ENCODE measurements around the gene IRF2BP2. TPM values are rescaled to one million over a fixed set of nuclear protein-coding genes. Genes with fewer than 3 reads are reported as not detected.

The IRF2BP2 gene
- total RNA-seq, 1 donor from 2014 or later: 126 TPM

DNA sequence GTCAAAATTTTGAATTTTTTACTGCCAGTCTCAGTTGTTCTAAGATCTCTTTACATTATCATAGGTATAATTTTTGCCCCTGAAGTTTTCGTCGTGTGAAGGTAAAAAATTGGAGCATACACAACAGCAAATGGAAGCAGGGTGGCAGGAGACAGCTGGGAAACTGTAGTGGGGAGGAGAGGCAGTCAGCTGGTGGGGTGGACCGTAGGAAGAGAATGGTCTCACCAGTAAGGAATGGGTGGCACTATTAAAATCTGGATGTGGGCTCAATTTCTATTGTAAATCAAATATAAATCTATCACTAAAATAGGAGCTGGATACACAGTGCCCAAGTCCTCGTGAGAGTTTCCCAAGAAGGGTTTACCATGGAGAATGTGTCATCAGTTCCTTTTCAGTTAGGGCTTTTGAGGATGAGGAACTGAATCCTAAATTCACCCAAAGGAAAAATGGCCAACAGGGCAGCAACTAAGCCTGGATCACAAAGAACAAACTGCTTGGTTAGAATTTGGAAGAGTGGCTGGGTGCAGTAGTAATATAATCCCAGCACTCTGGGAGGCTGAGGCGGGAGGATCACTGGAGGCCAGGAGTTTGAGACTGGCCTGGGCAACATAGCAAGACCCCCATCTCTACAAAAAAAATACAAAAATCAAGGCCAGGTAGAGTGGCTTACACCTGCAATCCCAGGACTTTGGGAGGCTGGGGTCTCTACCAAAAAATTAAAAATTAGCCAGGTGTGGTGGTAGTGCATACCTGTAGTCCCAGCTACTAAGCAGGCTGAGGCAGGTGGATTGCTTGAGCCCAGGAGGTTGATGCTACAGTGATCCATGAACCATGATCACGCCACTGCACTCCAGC, 10.5 kb upstream of the IRF2BP2 start:
- no peak for FAIRE-seq
- peak overlapping the region; percentile 92 for H3K27ac ChIP-seq (ENCODE audit: low read depth, low read length)
- H3K27ac Mint-ChIP-seq (ENCODE audit: unreplicated experiment): peak overlapping the region; percentile 100
- H3K4me2 ChIP-seq (ENCODE audit: low read length): no peak overlapping the region
- TF ChIP-seq, protein P1, sequence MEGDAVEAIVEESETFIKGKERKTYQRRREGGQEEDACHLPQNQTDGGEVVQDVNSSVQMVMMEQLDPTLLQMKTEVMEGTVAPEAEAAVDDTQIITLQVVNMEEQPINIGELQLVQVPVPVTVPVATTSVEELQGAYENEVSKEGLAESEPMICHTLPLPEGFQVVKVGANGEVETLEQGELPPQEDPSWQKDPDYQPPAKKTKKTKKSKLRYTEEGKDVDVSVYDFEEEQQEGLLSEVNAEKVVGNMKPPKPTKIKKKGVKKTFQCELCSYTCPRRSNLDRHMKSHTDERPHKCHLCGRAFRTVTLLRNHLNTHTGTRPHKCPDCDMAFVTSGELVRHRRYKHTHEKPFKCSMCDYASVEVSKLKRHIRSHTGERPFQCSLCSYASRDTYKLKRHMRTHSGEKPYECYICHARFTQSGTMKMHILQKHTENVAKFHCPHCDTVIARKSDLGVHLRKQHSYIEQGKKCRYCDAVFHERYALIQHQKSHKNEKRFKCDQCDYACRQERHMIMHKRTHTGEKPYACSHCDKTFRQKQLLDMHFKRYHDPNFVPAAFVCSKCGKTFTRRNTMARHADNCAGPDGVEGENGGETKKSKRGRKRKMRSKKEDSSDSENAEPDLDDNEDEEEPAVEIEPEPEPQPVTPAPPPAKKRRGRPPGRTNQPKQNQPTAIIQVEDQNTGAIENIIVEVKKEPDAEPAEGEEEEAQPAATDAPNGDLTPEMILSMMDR (IDR thresholded peaks at IDR 0.05; ENCODE audit: insufficient read depth, low read depth, low read length): no peak
- no peak for TF ChIP-seq EZH2 (IDR thresholded peaks at IDR 0.05; ENCODE audit: insufficient read depth, low read length)
- H2AFZ ChIP-seq (ENCODE audit: low read depth, low read length): no peak overlapping the region
- H3K4me1 ChIP-seq (ENCODE audit: insufficient read depth, low read length): peaks cover 59% of the 10 kb centered on the region
- H3K9ac ChIP-seq (ENCODE audit: low read length): no peak overlapping the region
- no peak overlapping the region for H3K4me3 ChIP-seq (ENCODE audit: insufficient read depth, low read depth, low read length)
- H4K20me1 ChIP-seq (ENCODE audit: insufficient read depth, low read length): no peaks in the 10 kb centered on the region
- no peaks in the 10 kb centered on the region for H3K79me2 ChIP-seq (ENCODE audit: insufficient read depth, low read length)
- H3K4me3 Mint-ChIP-seq (ENCODE audit: unreplicated experiment): no peak overlapping the region
- DNase-seq (ENCODE audit: low read depth): no peak
- H3K36me3 ChIP-seq (ENCODE audit: insufficient read depth, low read length): no peaks in the 10 kb centered on the region
- H3K27me3 ChIP-seq (ENCODE audit: insufficient read depth, low read length): no peaks in the 10 kb centered on the region
- H3K27me3 Mint-ChIP-seq (ENCODE audit: low read depth, unreplicated experiment): no peaks in the 10 kb centered on the region
- no peaks in the 10 kb centered on the region for H3K36me3 Mint-ChIP-seq (ENCODE audit: low read depth, unreplicated experiment)
- peaks cover 70% of the 10 kb centered on the region for H3K4me1 Mint-ChIP-seq (ENCODE audit: low read depth, unreplicated experiment)
- H3K9me3 ChIP-seq (ENCODE audit: insufficient read depth, low read depth, low read length): no peaks in the 10 kb centered on the region
- H3K9me3 Mint-ChIP-seq (ENCODE audit: unreplicated experiment): no peaks in the 10 kb centered on the region

DNA sequence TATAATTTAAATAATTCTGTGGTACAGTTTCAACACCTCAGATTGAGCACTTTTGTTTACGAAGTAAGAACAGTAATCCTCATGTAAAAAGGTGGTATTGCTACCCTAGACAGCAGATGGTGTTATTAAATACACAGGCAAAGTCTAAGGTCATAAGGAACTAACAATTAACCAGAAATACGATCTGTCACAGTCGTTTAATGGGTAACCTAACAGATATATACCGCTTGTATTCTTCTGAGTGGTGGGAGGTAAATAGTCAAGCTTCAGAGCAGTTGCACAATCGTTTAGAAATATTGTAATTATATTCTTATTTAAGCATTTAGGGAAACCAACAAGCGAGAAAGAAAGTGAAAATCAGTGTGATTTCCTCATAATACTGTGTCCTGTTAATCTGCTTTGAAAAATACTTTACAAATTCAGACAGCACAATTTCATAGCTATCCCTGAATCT, 9.8 kb upstream of the IRF2BP2 start:
- DNase-seq (ENCODE audit: low read depth) (no peak), FAIRE-seq (no peak)
- Mint-ChIP-seq H3K4me3 (ENCODE audit: unreplicated experiment) (peak overlapping the region; percentile 6), H3K27ac (ENCODE audit: unreplicated experiment) (peak overlapping the region; percentile 100), H3K27me3 (ENCODE audit: low read depth, unreplicated experiment) (no peaks in the 10 kb centered on the region), H3K36me3 (ENCODE audit: low read depth, unreplicated experiment) (no peaks in the 10 kb centered on the region), H3K9me3 (ENCODE audit: unreplicated experiment) (no peaks in the 10 kb centered on the region), H3K4me1 (ENCODE audit: low read depth, unreplicated experiment) (peaks cover 68% of the 10 kb centered on the region)
- no peaks in the 10 kb centered on the region for H3K9me3 ChIP-seq (ENCODE audit: insufficient read depth, low read depth, low read length)
- H3K27ac ChIP-seq (ENCODE audit: low read depth, low read length): peak overlapping the region; percentile 92
- H3K4me3 ChIP-seq (ENCODE audit: insufficient read depth, low read depth, low read length): no peak overlapping the region
- no peaks in the 10 kb centered on the region for H3K36me3 ChIP-seq (ENCODE audit: insufficient read depth, low read length)
- no peak for TF ChIP-seq EZH2 (IDR thresholded peaks at IDR 0.05; ENCODE audit: insufficient read depth, low read length)
- TF ChIP-seq, protein P1 (IDR thresholded peaks at IDR 0.05; ENCODE audit: insufficient read depth, low read depth, low read length): no peak
- H3K9ac ChIP-seq (ENCODE audit: low read length): no peak overlapping the region
- H2AFZ ChIP-seq (ENCODE audit: low read depth, low read length): no peak overlapping the region
- no peak overlapping the region for H3K4me2 ChIP-seq (ENCODE audit: low read length)
- no peaks in the 10 kb centered on the region for H4K20me1 ChIP-seq (ENCODE audit: insufficient read depth, low read length)
- peaks cover 56% of the 10 kb centered on the region for H3K4me1 ChIP-seq (ENCODE audit: insufficient read depth, low read length)
- no peaks in the 10 kb centered on the region for H3K79me2 ChIP-seq (ENCODE audit: insufficient read depth, low read length)
- H3K27me3 ChIP-seq (ENCODE audit: insufficient read depth, low read length): no peaks in the 10 kb centered on the region

DNA sequence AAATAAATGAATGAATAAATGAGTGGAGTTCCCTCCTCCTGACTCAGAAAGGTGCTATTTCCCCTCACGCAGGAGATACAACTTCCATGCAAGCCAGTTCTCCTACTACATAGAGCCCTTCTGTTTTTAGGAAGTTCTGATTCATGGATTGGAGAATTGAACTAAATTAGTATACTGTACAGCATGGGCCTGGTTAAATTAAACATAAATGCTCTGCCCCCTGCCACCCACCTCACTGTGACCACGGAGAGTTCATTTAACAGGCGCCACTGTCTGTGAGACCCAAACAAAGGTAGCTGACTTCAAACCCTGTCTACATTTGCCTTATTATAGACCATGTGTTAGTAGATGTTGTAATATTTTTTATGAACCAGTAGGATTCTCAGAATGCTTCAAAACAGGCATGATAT, 9.1 kb upstream of the IRF2BP2 start:
- no peak for TF ChIP-seq EZH2 (IDR thresholded peaks at IDR 0.05; ENCODE audit: insufficient read depth, low read length)
- TF ChIP-seq, protein P1 (IDR thresholded peaks at IDR 0.05; ENCODE audit: insufficient read depth, low read depth, low read length): no peak
- H3K4me1 ChIP-seq (ENCODE audit: insufficient read depth, low read length): peaks cover 54% of the 10 kb centered on the region
- Mint-ChIP-seq H3K9me3 (ENCODE audit: unreplicated experiment) (no peaks in the 10 kb centered on the region), H3K27me3 (ENCODE audit: low read depth, unreplicated experiment) (no peaks in the 10 kb centered on the region), H3K4me1 (ENCODE audit: low read depth, unreplicated experiment) (peaks cover 64% of the 10 kb centered on the region), H3K27ac (ENCODE audit: unreplicated experiment) (peak overlapping the region; percentile 100), H3K4me3 (ENCODE audit: unreplicated experiment) (peak overlapping the region; percentile 22), H3K36me3 (ENCODE audit: low read depth, unreplicated experiment) (no peaks in the 10 kb centered on the region)
- no peaks in the 10 kb centered on the region for H3K79me2 ChIP-seq (ENCODE audit: insufficient read depth, low read length)
- peak overlapping the region; percentile 46 for H3K4me2 ChIP-seq (ENCODE audit: low read length)
- H4K20me1 ChIP-seq (ENCODE audit: insufficient read depth, low read length): no peaks in the 10 kb centered on the region
- no peaks in the 10 kb centered on the region for H3K27me3 ChIP-seq (ENCODE audit: insufficient read depth, low read length)
- peak overlapping the region; percentile 78 for H3K9ac ChIP-seq (ENCODE audit: low read length)
- DNase-seq (ENCODE audit: low read depth) (peak; percentile 70), FAIRE-seq (no peak)
- peak overlapping the region; percentile 37 for H2AFZ ChIP-seq (ENCODE audit: low read depth, low read length)
- H3K27ac ChIP-seq (ENCODE audit: low read depth, low read length): peak overlapping the region; percentile 92
- no peaks in the 10 kb centered on the region for H3K36me3 ChIP-seq (ENCODE audit: insufficient read depth, low read length)
- no peaks in the 10 kb centered on the region for H3K9me3 ChIP-seq (ENCODE audit: insufficient read depth, low read depth, low read length)
- H3K4me3 ChIP-seq (ENCODE audit: insufficient read depth, low read depth, low read length): no peak overlapping the region
